GM18520 (cell line): ENCODE results near the gene GAS7.
A peak's percentile ranks its signal among the peaks of the same experiment; 100 is the strongest.
"Not testable (repeated sequence)": the region's sequence is repeated elsewhere in the genome, so short reads cannot be mapped to it uniquely, and the experiment has no call there.

Source experiments
- ATAC-seq: cut with Tn5 transposase; IDR thresholded peaks from one replicate; pipeline ENCODE4 v1.9.1; 2021; ENCODE audit not compliant: unreplicated experiment

Gene GAS7

DNA sequence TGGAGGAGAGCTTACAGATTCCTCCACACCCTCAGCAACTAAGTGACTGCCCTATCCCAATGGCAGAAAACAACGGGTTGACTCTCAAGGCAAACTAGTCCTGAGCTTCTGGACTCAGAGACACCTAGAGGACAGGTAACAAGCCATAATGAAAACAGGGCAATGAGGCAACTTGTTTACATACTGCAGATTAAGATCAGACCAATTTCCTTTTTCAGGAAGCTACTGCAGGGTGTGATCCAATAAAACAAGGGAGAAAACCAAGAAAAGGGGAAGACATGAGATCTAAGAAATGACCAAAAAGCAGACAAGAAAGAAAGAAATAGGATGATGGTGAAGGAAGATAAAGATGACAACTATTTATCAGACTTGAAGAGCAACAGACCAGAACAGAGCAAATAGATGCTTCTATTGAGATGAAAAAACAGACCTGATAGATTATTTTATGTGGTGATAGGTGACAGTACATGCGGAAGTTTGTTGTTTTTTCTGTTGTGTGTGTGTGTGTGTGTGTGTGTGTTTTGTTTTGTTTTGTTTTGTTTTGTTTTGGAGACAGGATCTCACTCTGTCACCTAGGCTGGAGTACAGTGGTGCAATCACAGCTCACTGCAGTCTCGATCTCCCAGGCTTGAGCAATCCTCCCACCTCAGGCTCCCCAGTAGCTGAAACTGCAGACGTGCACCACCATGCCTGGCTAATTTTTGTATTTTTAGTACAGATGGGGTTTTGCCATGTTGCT, 120.7 kb downstream of the GAS7 start:
- no peak for ATAC-seq

DNA sequence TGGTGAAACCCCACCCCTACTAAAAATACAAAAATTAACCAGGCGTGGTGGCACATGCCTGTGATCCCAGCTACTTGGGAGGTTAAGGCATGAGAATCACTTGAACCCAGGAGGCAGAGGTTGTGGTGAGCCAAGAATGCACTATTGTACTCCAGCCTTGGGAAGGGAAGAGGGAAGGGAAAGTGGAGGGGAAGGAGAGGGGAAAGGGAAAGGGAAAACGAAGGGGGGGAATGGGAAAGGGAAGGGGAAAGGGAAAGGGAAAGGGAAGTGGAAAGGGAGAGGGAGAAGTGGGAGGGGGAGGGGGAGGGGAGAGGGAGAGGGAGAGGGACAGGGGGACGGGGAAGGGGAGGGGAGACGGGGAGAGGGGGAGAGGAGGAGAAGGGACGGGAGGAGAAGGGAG, 122.5 kb downstream of the GAS7 start:
- ATAC-seq, result no peak

DNA sequence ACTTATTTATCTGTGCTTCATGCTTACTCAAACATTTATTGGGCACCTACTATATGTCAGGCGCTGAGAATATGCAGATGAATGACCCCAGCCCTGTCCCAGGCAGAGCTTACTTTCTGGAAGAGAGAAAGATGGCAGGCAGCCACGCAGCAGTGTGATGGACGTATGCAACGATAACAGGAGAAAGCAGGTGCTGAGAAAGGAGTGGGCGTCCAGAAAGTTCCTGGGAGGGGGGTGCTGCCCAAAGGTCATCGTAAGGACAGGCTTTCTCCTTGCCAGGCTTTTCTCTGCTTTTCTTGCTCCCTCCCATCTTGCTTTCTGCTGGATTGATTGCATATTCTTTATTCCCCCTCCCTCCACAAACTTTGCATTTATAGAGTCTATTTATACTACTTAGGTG, 124.5 kb downstream of the GAS7 start:
- ATAC-seq, result no peak

DNA sequence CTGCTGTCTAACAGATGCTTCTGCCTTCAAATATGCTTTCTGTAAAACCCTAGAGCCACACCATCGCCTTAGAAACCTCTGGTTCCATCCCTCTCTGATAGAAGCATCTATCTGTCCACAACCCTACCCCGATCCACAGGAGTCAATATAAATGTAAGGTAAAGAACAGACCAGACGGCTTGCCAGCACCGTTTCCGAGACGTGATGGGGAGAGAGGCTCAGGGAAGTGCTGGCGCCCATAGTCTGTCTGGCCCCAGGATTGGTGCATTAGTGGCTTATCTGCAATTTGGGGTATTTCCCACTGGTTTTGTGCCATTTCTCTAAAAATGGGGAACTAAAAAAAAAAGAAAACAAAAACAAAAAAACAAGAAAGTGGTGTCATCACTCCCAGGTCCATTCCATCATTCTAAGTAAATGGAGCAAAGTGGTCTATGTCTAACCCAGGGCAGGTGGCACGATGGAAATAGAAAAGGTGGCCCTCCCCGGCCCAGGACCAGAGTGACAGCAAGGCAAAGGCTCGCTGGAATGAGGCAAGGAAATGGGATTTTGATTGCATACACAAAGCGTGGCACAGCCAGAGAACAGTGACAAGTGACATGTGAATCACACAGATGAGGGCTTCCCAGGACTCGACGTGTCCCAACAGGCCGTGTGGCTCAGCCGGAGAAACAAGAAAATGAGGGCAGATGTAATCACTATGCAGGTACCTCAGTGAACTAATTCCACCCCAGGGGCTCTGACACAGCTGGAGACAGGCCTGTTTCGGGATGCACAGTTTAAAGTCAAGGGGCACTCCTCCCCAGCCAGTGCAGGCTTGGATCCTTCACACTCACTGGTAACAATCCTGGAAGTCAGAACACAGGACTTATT, 125.6 kb downstream of the GAS7 start:
- no peak for ATAC-seq

DNA sequence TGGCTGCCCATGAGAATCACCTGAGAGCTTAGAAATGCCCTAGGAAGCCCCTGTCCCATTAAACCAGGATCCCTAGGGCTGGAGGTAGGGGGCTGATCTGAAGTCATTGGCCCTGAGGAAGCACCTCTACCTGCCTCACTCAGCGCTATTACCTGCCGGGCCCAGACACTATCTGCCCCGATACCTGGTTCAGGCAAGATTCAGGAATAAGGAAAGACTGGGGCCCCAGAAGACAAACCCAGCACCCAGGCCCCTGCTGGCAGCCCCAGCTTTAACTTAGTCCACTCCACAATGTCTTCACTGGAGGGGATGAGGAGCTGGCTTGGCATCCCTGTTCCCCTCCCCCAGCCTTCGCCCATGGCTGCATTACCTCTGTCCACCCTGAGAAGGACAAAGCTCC, 126.3 kb downstream of the GAS7 start:
- no peak for ATAC-seq

DNA sequence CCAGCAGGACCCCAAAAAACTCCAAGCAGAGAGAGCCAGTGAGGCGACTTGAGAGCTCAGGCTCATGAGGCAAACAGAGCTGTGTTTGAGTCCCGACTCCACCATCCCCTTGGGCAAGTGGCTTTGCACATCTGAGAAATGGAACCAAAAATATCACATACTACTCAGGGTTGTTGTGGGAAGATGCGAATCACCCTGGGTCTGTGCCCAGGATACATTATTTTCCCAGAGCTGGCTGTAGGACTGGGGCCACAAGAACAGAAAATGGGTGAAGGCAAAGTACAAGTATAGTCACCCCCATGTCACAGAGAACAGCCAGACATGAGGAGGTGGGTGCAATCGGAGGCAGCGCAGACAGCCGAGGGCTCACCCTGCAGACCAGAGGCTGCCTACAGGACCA, 127.3 kb downstream of the GAS7 start:
- no peak for ATAC-seq

DNA sequence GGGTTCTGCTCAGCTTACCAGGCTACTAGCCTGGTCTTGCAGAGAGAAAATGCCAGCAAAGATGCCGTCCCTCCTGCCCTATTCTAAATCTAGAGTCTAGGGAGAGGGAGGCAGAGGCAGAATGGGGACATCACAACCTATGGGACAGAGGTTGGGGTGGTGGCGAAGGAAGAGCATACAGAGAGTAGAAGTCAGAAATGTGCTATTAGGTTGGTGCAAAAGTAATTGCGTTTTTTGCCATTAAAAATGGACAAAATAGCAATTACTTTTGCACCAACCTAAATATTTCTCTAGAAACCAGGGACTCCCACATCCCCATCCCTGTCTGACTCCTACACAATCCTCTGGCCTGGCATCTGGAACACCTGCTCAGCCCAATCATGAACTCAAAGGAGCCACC, 127.7 kb downstream of the GAS7 start:
- ATAC-seq, result no peak

DNA sequence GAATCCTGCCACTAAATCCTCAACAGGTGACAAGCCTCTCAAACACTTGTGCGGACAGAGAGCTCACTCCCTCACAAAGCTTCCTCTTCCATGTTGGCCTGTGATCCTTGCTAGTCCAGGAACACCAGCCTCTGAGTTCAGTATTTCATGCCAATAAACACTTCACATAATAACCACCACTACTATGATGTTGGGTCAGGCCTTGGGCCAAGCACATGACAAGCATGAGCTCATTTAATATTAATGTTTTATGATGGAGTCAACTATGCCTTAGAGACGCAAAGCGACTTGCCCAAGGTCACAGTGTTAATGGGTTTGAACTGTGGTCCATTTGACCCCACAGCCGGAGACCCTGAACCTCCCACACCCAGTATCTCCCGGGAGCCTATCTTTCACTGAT, 129.1 kb downstream of the GAS7 start:
- no peak for ATAC-seq

DNA sequence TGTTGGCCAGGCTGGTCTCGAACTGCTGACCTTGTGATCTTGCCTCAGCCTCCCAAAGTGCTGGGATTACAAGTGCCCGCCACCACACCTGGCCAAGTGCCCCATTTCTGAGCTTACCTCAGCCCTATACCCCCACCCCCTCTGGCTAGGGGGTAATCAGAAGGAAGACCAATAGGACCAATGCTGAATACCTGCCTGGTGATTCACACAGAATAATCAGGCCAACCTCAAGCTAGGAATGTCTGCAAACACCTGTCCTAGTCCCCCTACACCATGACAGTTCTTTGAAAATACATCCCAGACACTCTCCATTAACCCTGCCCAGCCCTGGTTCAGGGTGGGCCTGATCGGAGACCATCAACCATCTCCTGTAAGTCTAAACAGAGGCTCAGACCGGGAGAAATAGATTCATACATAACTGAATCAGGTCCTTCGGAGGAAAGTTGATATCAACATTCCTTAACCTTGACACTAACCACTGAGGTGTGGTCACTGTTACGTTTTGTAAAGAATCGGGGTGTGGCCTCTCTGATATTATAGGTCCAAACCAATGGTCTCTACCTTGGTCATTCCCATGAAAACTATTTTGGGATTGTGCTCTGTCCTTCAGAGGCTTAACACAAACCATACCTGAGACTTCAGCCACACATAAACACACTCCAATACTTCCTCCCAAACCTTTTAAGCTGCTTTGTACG, 130.8 kb downstream of the GAS7 start:
- ATAC-seq, result no peak

DNA sequence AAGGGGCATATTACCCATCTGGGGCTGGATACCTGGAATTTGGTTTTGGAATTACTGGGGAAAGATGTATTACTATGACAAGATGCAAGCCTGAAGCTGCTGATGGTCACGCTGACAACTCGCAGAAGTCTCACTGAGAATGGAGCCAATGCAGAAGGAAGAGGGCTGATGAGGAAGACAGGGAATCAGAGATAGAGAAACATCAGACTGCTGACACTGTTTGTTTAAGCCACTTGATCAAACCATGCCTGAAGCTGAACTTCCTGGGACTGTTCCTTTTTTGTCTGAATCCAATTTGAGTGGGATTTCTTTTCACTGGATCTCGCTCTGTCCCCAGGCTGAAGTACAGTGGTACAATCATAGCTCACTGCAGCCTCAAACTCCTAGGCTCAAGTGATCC, 133.9 kb downstream of the GAS7 start:
- no peak for ATAC-seq

DNA sequence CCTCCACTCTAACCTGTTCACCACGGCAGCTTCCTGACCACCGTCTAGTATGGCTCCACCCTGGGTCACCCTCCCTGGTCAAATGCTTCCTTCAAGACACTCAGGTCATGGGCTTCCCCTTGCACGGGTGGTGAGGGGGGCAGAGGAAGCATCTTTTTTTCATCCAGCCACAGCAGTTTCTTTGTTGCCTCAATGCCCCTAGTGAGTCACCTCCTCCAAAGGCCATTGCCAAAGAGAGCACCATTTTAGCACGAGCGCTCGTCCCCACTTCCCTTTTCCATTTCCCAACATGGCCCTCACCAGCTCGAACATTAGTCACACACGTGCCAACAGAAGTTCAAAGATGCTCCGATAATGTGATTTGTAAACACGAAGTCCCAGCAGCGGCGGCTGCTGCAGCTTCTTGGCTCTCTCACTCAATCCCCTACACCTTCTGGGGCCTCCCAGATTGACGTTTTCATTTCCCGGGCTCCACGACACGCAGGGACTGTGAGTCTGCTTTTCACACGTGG, 134.6 kb downstream of the GAS7 start:
- ATAC-seq, result peak; percentile 25

DNA sequence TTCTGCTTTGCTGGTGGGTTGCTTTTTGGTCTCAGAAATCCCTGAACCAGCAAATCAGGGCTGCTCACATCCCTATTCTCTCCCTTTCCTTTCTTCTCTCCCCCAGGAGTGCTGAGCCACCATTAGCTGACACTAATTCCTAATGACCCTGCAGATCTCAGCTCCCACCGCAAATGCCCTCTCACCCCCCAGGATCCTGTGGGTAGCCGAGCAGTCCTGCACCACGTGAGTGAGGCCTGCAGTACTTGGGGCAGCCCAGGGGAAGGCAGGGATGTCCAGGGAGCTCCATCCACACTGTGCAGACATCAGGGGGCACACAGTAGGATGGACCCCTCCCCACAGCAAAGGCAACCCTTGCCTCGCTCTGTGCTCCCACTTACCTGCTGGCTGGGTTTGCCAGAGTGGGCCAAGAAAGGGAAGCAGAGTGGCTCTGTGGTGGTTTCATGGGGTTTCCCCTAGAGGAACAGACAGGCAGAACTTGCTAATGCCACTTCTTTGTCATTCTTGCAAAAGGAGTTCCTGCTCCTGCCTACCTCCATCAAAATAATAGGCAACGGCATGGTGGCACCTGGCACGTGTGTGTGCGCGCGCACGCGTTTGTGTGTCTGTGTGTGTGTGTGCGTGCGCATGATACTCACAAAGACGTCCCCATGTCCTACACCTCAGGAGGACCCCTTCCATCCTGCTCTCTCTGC, 135.6 kb downstream of the GAS7 start:
- no peak for ATAC-seq

DNA sequence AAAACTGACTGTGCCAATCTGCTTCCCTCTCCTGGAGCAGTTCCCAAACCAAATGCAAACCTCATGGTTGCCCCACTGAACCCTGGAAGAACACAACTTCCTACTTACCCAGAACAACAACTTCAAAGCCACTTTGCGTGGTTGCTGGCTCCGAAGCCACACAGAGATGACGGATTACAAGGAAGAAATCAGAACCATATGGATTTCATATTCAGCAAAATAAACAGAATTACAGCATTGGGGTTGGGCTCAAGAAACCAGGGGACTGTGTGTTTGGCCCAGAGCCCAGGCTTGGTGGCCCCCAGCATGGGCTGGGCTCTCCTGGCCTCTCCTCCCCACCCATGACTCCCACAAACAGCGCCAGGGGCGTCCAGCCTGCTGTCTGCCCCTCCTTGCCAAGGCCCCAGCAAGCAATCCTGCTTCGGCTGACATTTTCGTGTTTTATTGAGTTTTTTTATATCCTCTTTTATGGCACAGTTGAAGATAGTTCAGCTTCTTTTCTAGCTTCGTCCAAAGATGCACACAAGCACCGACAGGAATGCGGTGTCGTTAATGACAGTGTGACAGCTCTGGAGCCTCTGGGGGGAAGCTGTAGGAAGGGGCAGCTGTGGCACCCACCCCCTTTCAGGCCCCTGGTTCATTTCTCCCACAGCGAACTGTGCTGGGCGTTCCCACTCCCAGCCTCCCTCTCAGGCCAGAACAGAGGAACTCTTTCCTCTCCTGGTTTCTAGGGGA, 137.1 kb downstream of the GAS7 start:
- ATAC-seq, result no peak

DNA sequence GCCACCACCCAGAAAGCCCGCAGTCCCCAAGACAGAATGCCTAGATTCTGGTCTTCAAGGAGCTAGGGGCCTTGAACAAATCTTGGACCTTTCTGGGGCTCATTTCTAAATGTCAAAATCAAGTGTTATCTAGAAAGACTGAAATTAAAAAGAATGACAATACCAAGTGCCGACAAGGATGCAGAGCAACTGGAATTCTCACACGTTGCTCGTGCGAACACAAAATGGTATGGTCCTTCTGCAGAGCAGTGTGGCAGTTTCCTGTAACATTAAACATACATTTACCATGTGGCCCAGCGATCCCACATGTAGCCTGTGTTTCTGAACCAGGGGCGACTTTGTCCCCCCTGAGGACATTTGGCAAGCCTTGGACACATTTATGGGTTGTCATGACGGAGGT, 137.9 kb downstream of the GAS7 start:
- no peak for ATAC-seq

DNA sequence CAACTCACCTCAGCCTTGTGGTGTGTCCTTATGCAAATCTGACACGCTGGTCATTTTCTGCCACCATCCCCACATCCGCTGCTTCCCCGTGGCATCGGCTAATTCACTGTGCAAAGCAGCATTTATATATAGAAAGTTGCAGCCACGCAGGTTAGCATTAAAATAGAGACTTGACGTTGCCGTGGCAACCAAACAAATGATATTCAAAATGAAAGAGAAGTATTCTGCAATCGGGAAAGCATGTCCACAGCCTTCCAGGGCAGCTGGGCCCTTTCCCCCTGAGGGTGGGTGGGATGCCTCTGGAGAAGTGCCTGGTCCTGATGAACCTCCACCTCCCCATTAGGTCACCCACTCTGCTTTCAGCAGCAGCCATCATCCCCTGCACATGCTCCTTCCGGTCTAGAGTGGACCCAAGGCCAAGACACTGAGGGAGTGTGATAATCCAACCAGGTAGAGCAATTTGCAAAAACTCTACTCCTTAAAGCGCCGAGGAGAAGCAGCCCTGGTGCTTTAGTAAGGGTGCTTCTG, 138.7 kb downstream of the GAS7 start:
- peak; percentile 61 for ATAC-seq

DNA sequence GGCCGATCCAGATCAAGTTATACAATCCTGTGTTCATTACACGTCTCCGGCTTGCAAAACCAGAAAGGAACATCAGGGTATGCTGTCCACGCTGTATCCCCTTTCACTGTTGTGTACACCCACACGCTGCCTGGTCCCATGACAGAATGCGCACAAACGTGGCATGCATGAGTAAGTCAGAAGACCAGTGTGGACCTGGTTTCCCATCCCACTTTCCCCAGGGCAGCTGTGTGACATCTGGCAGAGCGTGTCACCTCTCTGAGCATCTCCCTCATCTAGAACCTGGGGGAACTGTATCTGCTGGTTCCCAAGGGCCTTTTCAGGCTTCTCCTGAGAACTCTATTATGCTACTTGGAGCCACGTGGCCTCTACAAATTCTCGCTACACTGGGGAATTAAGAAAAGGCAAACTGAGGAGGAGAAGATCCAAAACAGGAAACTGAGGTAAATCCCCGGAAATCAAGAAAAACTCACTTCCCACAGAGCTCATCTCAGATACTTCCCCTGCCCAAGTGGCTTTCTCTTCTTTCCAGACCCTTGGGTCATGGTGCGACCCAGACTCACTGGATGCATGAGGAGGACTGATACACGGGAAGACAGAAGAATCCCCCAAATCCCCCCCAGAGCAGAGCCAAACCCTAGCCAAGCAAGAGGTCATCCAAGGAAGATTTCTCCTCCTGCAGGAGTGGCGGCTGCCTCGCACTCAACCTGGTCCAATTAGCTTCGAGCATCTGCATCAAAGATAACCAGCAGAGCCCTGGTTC, 139.3 kb downstream of the GAS7 start:
- no peak for ATAC-seq

DNA sequence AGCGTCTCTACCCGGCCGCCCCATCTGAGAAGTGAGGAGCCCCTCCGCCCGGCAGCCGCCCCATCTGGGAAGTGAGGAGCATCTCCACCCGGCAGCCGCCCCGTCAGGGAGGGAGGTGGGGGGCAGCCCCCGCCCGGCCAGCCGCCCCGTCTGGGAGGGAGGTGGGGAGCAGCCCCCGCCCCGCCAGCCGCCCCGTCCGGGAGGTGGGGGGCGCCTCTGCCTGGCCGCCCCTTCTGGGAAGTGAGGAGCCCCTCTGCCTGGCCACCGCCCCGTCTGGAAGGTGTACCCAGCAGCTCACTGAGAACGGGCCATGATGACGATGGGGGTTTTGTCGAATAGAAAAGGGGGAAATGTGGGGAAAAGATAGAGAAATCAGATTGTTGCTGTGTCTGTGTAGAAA, 140.9 kb downstream of the GAS7 start:
- not testable (repeated sequence) for ATAC-seq

DNA sequence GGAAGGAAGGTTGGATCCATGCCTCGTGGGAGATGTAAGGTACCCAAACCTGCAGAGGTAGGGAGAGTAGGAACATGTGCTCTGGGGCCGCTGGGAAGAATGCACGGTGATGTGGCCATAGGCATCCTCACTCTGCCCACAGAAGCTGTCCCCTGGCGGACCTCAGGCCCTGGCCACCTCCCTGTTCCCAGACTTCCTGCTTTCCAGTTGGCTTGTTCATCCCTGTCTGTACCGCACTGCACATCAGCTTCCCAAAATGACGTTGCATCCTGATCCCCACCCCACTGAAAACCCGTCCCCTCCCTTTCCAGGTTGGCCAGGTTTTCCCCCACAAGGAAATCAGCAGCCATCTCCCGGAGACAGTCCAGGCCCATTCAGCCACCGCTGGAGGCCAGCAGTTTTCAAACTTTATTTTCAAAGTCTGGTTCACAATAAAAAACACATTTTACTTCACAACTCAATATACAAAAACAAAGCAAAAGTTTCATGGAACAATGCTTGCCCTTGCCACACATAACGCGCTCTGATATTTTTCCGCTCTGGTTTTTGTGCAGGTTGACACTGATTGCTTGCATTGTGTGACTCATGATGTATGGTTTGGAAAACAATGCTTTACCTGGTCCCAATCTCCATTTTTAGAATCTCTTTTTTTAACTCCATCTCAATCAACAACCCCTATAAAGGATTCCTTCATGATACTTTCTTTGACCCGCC, 143.0 kb downstream of the GAS7 start:
- ATAC-seq, result no peak
